ENCODE data around the gene FAF1.

- TF ChIP-seq POLR2AphosphoS5 (IDR thresholded peaks at IDR 0.05; ENCODE audit: borderline replicate concordance, low read depth, low read length) = no peak
- no peak for TF ChIP-seq EZH2 (IDR thresholded peaks at IDR 0.05)
- TF ChIP-seq FOXP2 (optimal IDR thresholded peaks at IDR 0.05; ENCODE audit: control extremely low read depth, extremely low read length, insufficient read depth) = no peak
Observed at GRCh38 chr1:50827546-50827945, 132.5 kb downstream of the FAF1 start.

Data from SK-N-MC (cell line).